K562 (cell line): ENCODE results near the gene PIH1D1. TPM values are rescaled to one million over a fixed set of nuclear protein-coding genes. Genes with fewer than 3 reads are reported as not detected.
A peak's percentile ranks its signal among the peaks of the same experiment; 100 is the strongest.

Experiments used
- CTBP1 ChIP-seq: fragments of 450-650 bp; IDR thresholded peaks from 2 replicates; pipeline ENCODE4 v1.6.1; 2016; ENCODE audit warnings: borderline replicate concordance
- CTCF ChIP-seq, 3 experiments: IDR thresholded peaks in 2 of 3; conservative IDR thresholded peaks in 1 of 3; 2 replicates each; pipeline ENCODE4 v1.5.1; 2011 to 2012; ENCODE audit warnings: low read length in 3 of 3, mild to moderate bottlenecking in 3 of 3, control low read depth in 2 of 3, improper control_type of control experiment in 1 of 3, inconsistent platforms in 1 of 3, low read depth in 1 of 3, mixed read lengths in 1 of 3, moderate library complexity in 1 of 3; ENCODE audit not compliant: insufficient read depth in 2 of 3
- E2F4 ChIP-seq: sonication (generic); formaldehyde crosslinking; IDR thresholded peaks from 2 replicates; pipeline ENCODE4 v1.8.0; 2022; ENCODE audit warnings: mild to moderate bottlenecking, low read depth, missing genetic modification reagents
- ERF ChIP-seq: fragments of 450-650 bp; formaldehyde crosslinking; IDR thresholded peaks from 2 replicates; pipeline ENCODE4 v1.4.0; 2020; ENCODE audit warnings: mild to moderate bottlenecking, mixed read lengths
- FOXJ2 ChIP-seq: fragments of 200-800 bp; sonication (Bioruptor generic); IDR thresholded peaks from 2 replicates; pipeline ENCODE4 v1.6.1; 2016; ENCODE audit warnings: missing genetic modification characterization, missing compliant biosample characterization
- FOXP1 ChIP-seq: sonication (generic); formaldehyde crosslinking; IDR thresholded peaks from 2 replicates; pipeline ENCODE4 v1.8.0; 2022; ENCODE audit warnings: mild to moderate bottlenecking, missing genetic modification reagents
- GABPB1 ChIP-seq: sonication (generic); formaldehyde crosslinking; IDR thresholded peaks from 2 replicates; pipeline ENCODE4 v1.8.0; 2022; ENCODE audit warnings: mild to moderate bottlenecking, missing genetic modification reagents
- LCOR ChIP-seq: sonication (generic); formaldehyde crosslinking; IDR thresholded peaks from 2 replicates; pipeline ENCODE4 v1.8.0; 2022; ENCODE audit warnings: mild to moderate bottlenecking, missing genetic modification reagents
- MAX ChIP-seq: sonication (generic); formaldehyde crosslinking; IDR thresholded peaks from 2 replicates; pipeline ENCODE4 v1.9.0; 2022; ENCODE audit warnings: mild to moderate bottlenecking, missing genetic modification reagents
- MEF2D ChIP-seq: conservative IDR thresholded peaks from 2 replicates; pipeline ENCODE4 v1.6.1; 2016; ENCODE audit warnings: low read depth, missing genetic modification characterization, missing compliant biosample characterization
- MEIS2 ChIP-seq: fragments of 450-650 bp; IDR thresholded peaks from 2 replicates; pipeline ENCODE4 v1.6.1; 2014; ENCODE audit warnings: mild to moderate bottlenecking; ENCODE audit not compliant: partially characterized antibody
- MXI1 ChIP-seq: IDR thresholded peaks from 2 replicates; pipeline ENCODE4 v1.6.1; 2011; ENCODE audit warnings: low read depth, mild to moderate bottlenecking, improper control_type of control experiment, low read length
- NFIC ChIP-seq: fragments of 450-650 bp; IDR thresholded peaks from 2 replicates; pipeline ENCODE4 v1.6.1; 2017; ENCODE audit warnings: mild to moderate bottlenecking, inconsistent platforms
- PKNOX1 ChIP-seq: fragments of 450-650 bp; IDR thresholded peaks from 2 replicates; pipeline ENCODE4 v1.6.1; 2016
- RCOR1 ChIP-seq, 2 experiments: IDR thresholded peaks; 2 replicates each; pipeline ENCODE4 v1.6.1; 2012; ENCODE audit warnings: low read depth in 2 of 2, low read length in 2 of 2, borderline replicate concordance in 1 of 2, improper control_type of control experiment in 1 of 2
- RFX1 ChIP-seq: fragments of 450-650 bp; IDR thresholded peaks from 2 replicates; pipeline ENCODE4 v1.6.1; 2016; ENCODE audit warnings: mild to moderate bottlenecking, moderate library complexity
- TFAP4 ChIP-seq: sonication (generic); formaldehyde crosslinking; IDR thresholded peaks from 2 replicates; pipeline ENCODE4 v1.8.0; 2022; ENCODE audit warnings: missing genetic modification reagents, mild to moderate bottlenecking, moderate library complexity, borderline replicate concordance
- ZNF143 ChIP-seq: sonication (generic); formaldehyde crosslinking; IDR thresholded peaks from 2 replicates; pipeline ENCODE4 v1.9.0; 2022; ENCODE audit warnings: mild to moderate bottlenecking, missing genetic modification reagents
- polyA plus RNA-seq, 8 experiments: library from polyadenylated mRNA; depleted of rRNA in 4 of 8; stranded (reverse) in 5 of 8; unstranded in 3 of 8; fragments of >200 nt; fragmentation: Nextera tagmentation in 2 of 8; fragmentation: Illumina TruSeq in 1 of 8; extraction: Ambion mirVana in 2 of 8; extraction: Trizol in 1 of 8; gene quantifications; 2 replicates each; pipeline versions ENCODE4 v1.2.1 to v1.2.3, GENCODE V29; 2011 to 2014; ENCODE audit warnings: inconsistent platforms in 1 of 8, missing spikeins in 1 of 8
- total RNA-seq, 7 experiments: library from RNA; depleted of rRNA in 6 of 7; stranded (reverse); fragments of >200 nt in 6 of 7; fragmentation: Illumina TruSeq in 2 of 7; extraction: Trizol in 2 of 7; gene quantifications; 2 replicates each; pipeline versions ENCODE4 v1.2.1 to v1.2.3, GENCODE V29; 2011 to 2021; ENCODE audit warnings: low replicate concordance in 1 of 7

PIH1D1 gene
- total and polyA plus RNA-seq, 9 of the 15 experiments (the other 6 are each of a cell fraction or from before 2014, with no cell fraction given), result 26.5 to 224 (median 137) TPM

GRCh38 chr19:49468746-49469447 is 17.3 kb upstream of the PIH1D1 start (continued):
- peak; percentile 77; the same call in 1 of the 2 replicates for TF ChIP-seq MXI1
- no peak for TF ChIP-seq E2F4 (CRISPR knock-in tag)
- 0 out of 2 replicates have a peak, but pooled peaks have one; percentile 24 for TF ChIP-seq TFAP4 (CRISPR knock-in tag)
- TF ChIP-seq LCOR, result peak; percentile 74; the same call in 1 of the 2 replicates
- TF ChIP-seq RFX1, result peak; percentile 98
- peak; percentile 81 for TF ChIP-seq PKNOX1
- peak; percentile 94 for TF ChIP-seq FOXJ2 (tag)
- TF ChIP-seq FOXP1 (CRISPR knock-in tag), result 0 out of 2 replicates have a peak, but pooled peaks have one; percentile 48
- TF ChIP-seq NFIC, result no peak
- TF ChIP-seq MEIS2, result peak; percentile 53
- TF ChIP-seq MEF2D, result peak; percentile 79; the same call in 1 of the 2 replicates
- no peak for TF ChIP-seq ERF (CRISPR knock-in tag)
- 0 out of 6 replicates have a peak, but pooled peaks of 1 of the 3 experiments have one; percentile 2 for TF ChIP-seq CTCF (IDR thresholded peaks at IDR 0.05 in 2 of 3, conservative IDR thresholded peaks at IDR 0.05 in 1 of 3; ENCODE audit: insufficient read depth in 2 of 3, low read depth in 1 of 3, low read length in 3 of 3)
- TF ChIP-seq ZNF143 (CRISPR knock-in tag), result 0 out of 2 replicates have a peak, but pooled peaks have one; percentile 54
- peak; percentile 29 to 87; a peak in 2 of 4 replicates for TF ChIP-seq RCOR1 (IDR thresholded peaks at IDR 0.05; ENCODE audit: borderline replicate concordance in 1 of 2, low read depth in 2 of 2, low read length in 2 of 2)
- peak; percentile 92 for TF ChIP-seq CTBP1
- 0 out of 2 replicates have a peak, but pooled peaks have one; percentile 26 for TF ChIP-seq MAX (CRISPR knock-in tag)
- TF ChIP-seq GABPB1 (CRISPR knock-in tag), result peak; percentile 34; the same call in 1 of the 2 replicates
